IMR-90 (cell line): ENCODE results near the gene MORC2. TPM values are rescaled to one million over a fixed set of nuclear protein-coding genes. Genes with fewer than 3 reads are reported as not detected.

Source experiments
- ATAC-seq: fragments of 200-7000 bp; cut with Tn5 transposase; 2 replicates; pipeline ENCODE4 v1.9.1; 2020; ENCODE audit warnings: low read depth, mild to moderate bottlenecking, moderate library complexity
- BruUV-seq: library from RNA; stranded (reverse); fragments of 400-500 nt; replicated peaks from 2 replicates; lab custom pipeline; 2021; lab: Mats Ljungman, UMichigan
- CTCF ChIA-PET: fragments of 300-600 bp; formaldehyde crosslinking; extraction: SDS; loops from one replicate; lab custom pipeline; 2021; ENCODE audit warnings: antibody characterized with exemption; lab: Yijun Ruan, JAX
- POLR2A ChIA-PET: fragments of 300-600 bp; sonication (Branson Sonifier 250); formaldehyde crosslinking; loops from one replicate; lab custom pipeline; 2022; ENCODE audit warnings: antibody characterized with exemption; ENCODE audit not compliant: unreplicated experiment; lab: Charles Lee
- DNase-seq: peaks from one replicate; pipeline ENCODE4 v3.0.0; 2013
- H2AFZ ChIP-seq: replicated peaks from 2 replicates; pipeline ENCODE3; 2013; ENCODE audit warnings: low read length, mild to moderate bottlenecking; ENCODE audit not compliant: poor library complexity
- H2AK5ac ChIP-seq: 2 replicates; pipeline ENCODE4 v1.6.1; 2013; ENCODE audit warnings: low read depth, low read length, inconsistent platforms
- H2AK9ac ChIP-seq: replicated peaks from 2 replicates; pipeline ENCODE3; 2013; ENCODE audit warnings: mild to moderate bottlenecking, low read depth, low read length, moderate library complexity; ENCODE audit not compliant: poor library complexity
- H2BK120ac ChIP-seq: 2 replicates; pipeline ENCODE4 v1.6.1; 2013; ENCODE audit warnings: low read depth, low read length, inconsistent platforms
- H2BK15ac ChIP-seq: 3 replicates; pipeline ENCODE4 v1.6.1; 2013; ENCODE audit warnings: low read depth, low read length, inconsistent platforms
- H2BK20ac ChIP-seq: 2 replicates; pipeline ENCODE4 v1.6.1; 2013; ENCODE audit warnings: low read depth, mild to moderate bottlenecking, inconsistent platforms, low read length, moderate library complexity
- H2BK5ac ChIP-seq: 2 replicates; pipeline ENCODE4 v1.6.1; 2013; ENCODE audit warnings: mild to moderate bottlenecking, low read depth, low read length, inconsistent platforms; ENCODE audit not compliant: poor library complexity, severe bottlenecking
- H3K14ac ChIP-seq: replicated peaks from 2 replicates; pipeline ENCODE4 v1.6.1; 2013; ENCODE audit warnings: low read depth, low read length, inconsistent platforms
- H3K18ac ChIP-seq: 2 replicates; pipeline ENCODE4 v1.6.1; 2013; ENCODE audit warnings: low read depth, low read length, control low read depth
- H3K23ac ChIP-seq: 2 replicates; pipeline ENCODE4 v1.6.1; 2013; ENCODE audit warnings: low read depth, low read length, inconsistent platforms
- H3K27ac ChIP-seq: 2 replicates; pipeline ENCODE4 v1.5.1; 2013; ENCODE audit warnings: mild to moderate bottlenecking, control low read depth, low read length; ENCODE audit not compliant: insufficient read depth
- H3K27me3 ChIP-seq: 2 replicates; pipeline ENCODE4 v1.6.1; 2013; ENCODE audit warnings: low read length; ENCODE audit not compliant: control insufficient read depth, insufficient read depth
- H3K36me3 ChIP-seq: 2 replicates; pipeline ENCODE4 v1.6.1; 2013; ENCODE audit warnings: low read length, mixed read lengths; ENCODE audit not compliant: control insufficient read depth, insufficient read depth
- H3K4ac ChIP-seq: 2 replicates; pipeline ENCODE4 v1.6.1; 2013; ENCODE audit warnings: low read depth, low read length, inconsistent platforms
- H3K4me1 ChIP-seq: 2 replicates; pipeline ENCODE4 v1.6.1; 2013; ENCODE audit warnings: low read length, mixed read lengths; ENCODE audit not compliant: control insufficient read depth, insufficient read depth
- H3K4me2 ChIP-seq: 2 replicates; pipeline ENCODE4 v1.6.1; 2013; ENCODE audit warnings: low read depth, mild to moderate bottlenecking, control low read depth, low read length, moderate library complexity
- H3K4me3 ChIP-seq: 2 replicates; pipeline ENCODE4 v1.5.1; 2013; ENCODE audit warnings: low read depth, mild to moderate bottlenecking, control low read depth, low read length, moderate library complexity; ENCODE audit not compliant: insufficient read depth
- H3K56ac ChIP-seq: 2 replicates; pipeline ENCODE4 v1.6.1; 2013; ENCODE audit warnings: low read length, inconsistent platforms; ENCODE audit not compliant: insufficient read depth; ENCODE audit errors: extremely low read depth
- H3K79me1 ChIP-seq, 2 experiments: 2 replicates each; pipeline ENCODE4 v1.6.1; 2013; ENCODE audit warnings: low read length in 2 of 2, inconsistent platforms in 1 of 2, low read depth in 1 of 2
- H3K9ac ChIP-seq: 2 replicates; pipeline ENCODE4 v1.6.1; 2013; ENCODE audit warnings: low read depth, low read length, control low read depth
- H3K9me1 ChIP-seq: 2 replicates; pipeline ENCODE4 v1.6.1; 2013; ENCODE audit warnings: low read length, inconsistent platforms; ENCODE audit not compliant: insufficient read depth
- H3K9me3 ChIP-seq: 2 replicates; pipeline ENCODE4 v1.6.1; 2013; ENCODE audit warnings: low read length; ENCODE audit not compliant: control insufficient read depth, insufficient read depth
- H4K20me1 ChIP-seq: 2 replicates; pipeline ENCODE4 v1.6.1; 2013; ENCODE audit warnings: low read length, inconsistent platforms; ENCODE audit not compliant: insufficient read depth
- H4K5ac ChIP-seq: 2 replicates; pipeline ENCODE4 v1.6.1; 2013; ENCODE audit warnings: mild to moderate bottlenecking, low read depth, low read length, control low read depth
- H4K8ac ChIP-seq, 2 experiments: 2 replicates each; pipeline ENCODE4 v1.6.1; 2013; ENCODE audit warnings: low read depth in 2 of 2, low read length in 2 of 2, control low read depth in 1 of 2, inconsistent platforms in 1 of 2
- H4K91ac ChIP-seq: 2 replicates; pipeline ENCODE4 v1.6.1; 2013; ENCODE audit warnings: low read depth, low read length, inconsistent platforms; ENCODE audit not compliant: insufficient read depth
- BHLHE40 ChIP-seq: fragments of 150-350 bp; IDR thresholded peaks from 2 replicates; pipeline ENCODE4 v1.6.1; 2016; ENCODE audit warnings: mild to moderate bottlenecking, low read depth, low read length
- CEBPB ChIP-seq: IDR thresholded peaks from 2 replicates; pipeline ENCODE4 v1.6.1; 2012; ENCODE audit warnings: low read depth, low read length, improper control_type of control experiment
- CHD1 ChIP-seq: IDR thresholded peaks from 2 replicates; pipeline ENCODE4 v1.6.1; 2012; ENCODE audit warnings: low read depth, low read length, improper control_type of control experiment
- CTCF ChIP-seq: conservative IDR thresholded peaks from 2 replicates; pipeline ENCODE4 v1.5.1; 2012; ENCODE audit warnings: mild to moderate bottlenecking, low read depth, low read length, improper control_type of control experiment
- ELK1 ChIP-seq: fragments of 150-350 bp; IDR thresholded peaks from 2 replicates; pipeline ENCODE4 v1.6.1; 2016; ENCODE audit warnings: low read depth, mild to moderate bottlenecking, low read length, moderate library complexity, borderline replicate concordance
- FOS ChIP-seq: fragments of 150-350 bp; IDR thresholded peaks from 2 replicates; pipeline ENCODE4 v1.6.1; 2016; ENCODE audit warnings: low read depth, low read length
- MAFK ChIP-seq: IDR thresholded peaks from 2 replicates; pipeline ENCODE4 v1.6.1; 2012; ENCODE audit warnings: low read depth, low read length, improper control_type of control experiment
- MAZ ChIP-seq: IDR thresholded peaks from 2 replicates; pipeline ENCODE4 v1.6.1; 2012; ENCODE audit warnings: low read depth, mild to moderate bottlenecking, low read length, improper control_type of control experiment, moderate library complexity, borderline replicate concordance
- MXI1 ChIP-seq: IDR thresholded peaks from 2 replicates; pipeline ENCODE4 v1.6.1; 2012; ENCODE audit warnings: low read depth, mild to moderate bottlenecking, low read length, moderate library complexity, borderline replicate concordance
- RAD21 ChIP-seq: IDR thresholded peaks from 2 replicates; pipeline ENCODE4 v1.6.1; 2012; ENCODE audit warnings: low read length, improper control_type of control experiment
- RCOR1 ChIP-seq: IDR thresholded peaks from 2 replicates; pipeline ENCODE4 v1.6.1; 2012; ENCODE audit warnings: mild to moderate bottlenecking, low read length, improper control_type of control experiment; ENCODE audit not compliant: insufficient replicate concordance
- SMC3 ChIP-seq: fragments of 150-350 bp; IDR thresholded peaks from 2 replicates; pipeline ENCODE4 v1.6.1; 2016; ENCODE audit warnings: low read depth, mild to moderate bottlenecking, antibody characterized with exemption, low read length, moderate library complexity
- USF2 ChIP-seq: fragments of 150-350 bp; IDR thresholded peaks from 2 replicates; pipeline ENCODE4 v1.6.1; 2017; ENCODE audit warnings: mild to moderate bottlenecking, antibody characterized with exemption, low read length, low read depth
- WGBS, 2 experiments: methylation state at CpG; one replicate each; pipeline versions ENCODE4 v1.1.5 to v1.1.7; 2013; ENCODE audit warnings: missing lambda C conversion rate in 2 of 2; ENCODE audit not compliant: insufficient read length in 1 of 2; ENCODE audit errors: extremely low coverage in 2 of 2; 5-methylcytosine and 5-hydroxymethylcytosine counted together
- dilution Hi-C: fragments of 300-500 bp; cut with HindIII; formaldehyde crosslinking; loops from one replicate; pipeline ENCODE4 v1.14.3; 2018; ENCODE audit warnings: low sequenced_read_pairs; ENCODE audit not compliant: unreplicated experiment
- in situ Hi-C: fragments of 300-500 bp; cut with MboI; formaldehyde crosslinking; loops from 3 replicates; pipeline ENCODE4 v1.14.3; 2019; ENCODE audit warnings: low sequenced_read_pairs, inconsistent platforms, mixed read lengths
- intact Hi-C: fragments of 100-400 bp; cut with micrococcal nuclease; formaldehyde crosslinking; loops from 2 replicates; pipeline ENCODE4 v1.10.0; 2022
- polyA plus RNA-seq, 3 experiments: library from polyadenylated mRNA; depleted of rRNA; stranded (reverse); fragments of >200 nt; gene quantifications; 2 replicates each; pipeline ENCODE4 v1.2.3, GENCODE V29; 2012; ENCODE audit warnings: low replicate concordance in 1 of 3
- total RNA-seq: library from RNA; depleted of rRNA; stranded (reverse); fragments of >200 nt; gene quantifications from 2 replicates; pipeline ENCODE4 v1.2.3, GENCODE V29; 2012

The MORC2 gene
- total and polyA plus RNA-seq, 2 of the 4 experiments (the other 2 are of a cell fraction) = 15.8 to 24.7 TPM

GRCh38 chr22:30964858-30965257 lies 3.7 kb downstream of the MORC2 start:
- WGBS, 2 experiments = no CpG with 5 or more reads among the region's 4 CpGs
- no peak overlapping the region; the same call in 1 of the 2 replicates for H3K14ac ChIP-seq
- no peak overlapping the region for H3K27ac ChIP-seq
- intact Hi-C loops = loop anchor here (5.0 kb wide), 1 partner anchor 72 kb away; no protein-coding TSS in a partner anchor
- no peak overlapping the region for H2BK5ac ChIP-seq
- DNase-seq = no peak
- no peak overlapping the region for H4K8ac ChIP-seq
- dilution Hi-C loops = no loop called here
- no peak overlapping the region for H3K4me2 ChIP-seq
- peaks cover 4% of the 10 kb centered on the region; the same call in 1 of the 2 replicates for H3K9me1 ChIP-seq
- ATAC-seq = no peak
- CTCF ChIA-PET = no interaction called here
- H3K56ac ChIP-seq = no peak overlapping the region
- POLR2A ChIA-PET = interaction anchor here (1.2 kb wide), 1 partner anchor 116 kb away, joined by 4 read pairs; the partner anchor contains the start of gene SMTN
- H3K27me3 ChIP-seq = no peaks in the 10 kb centered on the region
- H3K4me1 ChIP-seq = peaks cover 5% of the 10 kb centered on the region
- H4K20me1 ChIP-seq = peaks cover 12% of the 10 kb centered on the region
- no peak overlapping the region for H2BK20ac ChIP-seq
- H2BK15ac ChIP-seq = no peak overlapping the region
- H3K4ac ChIP-seq = no peak overlapping the region; the same call in 1 of the 2 replicates
- no peak overlapping the region for H3K4me3 ChIP-seq
- no peak overlapping the region for H4K91ac ChIP-seq
- H3K23ac ChIP-seq = peak overlapping the region; percentile 72; the same call in 1 of the 2 replicates
- no peak overlapping the region for H2BK120ac ChIP-seq
- H3K9me3 ChIP-seq = peaks cover 5% of the 10 kb centered on the region
- in situ Hi-C loops = no loop called here
- H3K18ac ChIP-seq = no peak overlapping the region
- H2AFZ ChIP-seq = no peak overlapping the region
- H3K79me1 ChIP-seq = peaks cover 24 to 69% of the 10 kb centered on the region in 2 experiments
- H3K9ac ChIP-seq = no peak overlapping the region
- BruUV-seq = no TSS peak
- H4K5ac ChIP-seq = no peak overlapping the region
- peaks cover 2% of the 10 kb centered on the region for H3K36me3 ChIP-seq
- H2AK5ac ChIP-seq = no peak overlapping the region
- no peak overlapping the region for H2AK9ac ChIP-seq
- TF ChIP-seq ELK1 (no peak), RCOR1 (no peak), SMC3 (no peak), MAFK (no peak), CHD1 (no peak), FOS (no peak), RAD21 (no peak), MXI1 (no peak), CTCF (no peak), CEBPB (no peak), USF2 (no peak), BHLHE40 (no peak), MAZ (no peak)
